Measurements from ENCODE around the gene KCND2. TPM values are rescaled to one million over a fixed set of nuclear protein-coding genes. Genes with fewer than 3 reads are reported as not detected.

The KCND2 gene
- total RNA-seq, 1 donor from 2014 or later, result 1.2 TPM

- no peak overlapping the region for H3K4me3 Mint-ChIP-seq (ENCODE audit: unreplicated experiment)
- no peak for DNase-seq
- peaks cover 1% of the 10 kb centered on the region for H3K27me3 Mint-ChIP-seq (ENCODE audit: unreplicated experiment)
- no peaks in the 10 kb centered on the region for H3K4me1 Mint-ChIP-seq (ENCODE audit: low read depth, unreplicated experiment)
- H3K27ac Mint-ChIP-seq (ENCODE audit: unreplicated experiment), result no peak overlapping the region
- H3K9me3 Mint-ChIP-seq (ENCODE audit: unreplicated experiment), result peaks cover 2% of the 10 kb centered on the region
- no peaks in the 10 kb centered on the region for H3K36me3 Mint-ChIP-seq (ENCODE audit: unreplicated experiment)
- TF ChIP-seq CTCF (IDR thresholded peaks at IDR 0.05; ENCODE audit: partially characterized antibody, unreplicated experiment), result no peak
Measured at GRCh38 chr7:120241973-120242372, 31.0 kb upstream of the KCND2 start.

GRCh38 chr7:120254845-120255244 lies 18.1 kb upstream of the KCND2 start:
- no peak overlapping the region for H3K27ac Mint-ChIP-seq (ENCODE audit: unreplicated experiment)
- no peak for DNase-seq
- H3K4me1 Mint-ChIP-seq (ENCODE audit: low read depth, unreplicated experiment), result no peaks in the 10 kb centered on the region
- H3K27me3 Mint-ChIP-seq (ENCODE audit: unreplicated experiment), result no peaks in the 10 kb centered on the region
- H3K36me3 Mint-ChIP-seq (ENCODE audit: unreplicated experiment), result peaks cover 6% of the 10 kb centered on the region
- H3K9me3 Mint-ChIP-seq (ENCODE audit: unreplicated experiment), result no peaks in the 10 kb centered on the region
- no peak overlapping the region for H3K4me3 Mint-ChIP-seq (ENCODE audit: unreplicated experiment)
- TF ChIP-seq CTCF (IDR thresholded peaks at IDR 0.05; ENCODE audit: partially characterized antibody, unreplicated experiment), result no peak

- no peaks in the 10 kb centered on the region for H3K9me3 Mint-ChIP-seq (ENCODE audit: unreplicated experiment)
- H3K27ac Mint-ChIP-seq (ENCODE audit: unreplicated experiment), result no peak overlapping the region
- DNase-seq, result no peak
- peaks cover 2% of the 10 kb centered on the region for H3K27me3 Mint-ChIP-seq (ENCODE audit: unreplicated experiment)
- H3K36me3 Mint-ChIP-seq (ENCODE audit: unreplicated experiment), result peaks cover 6% of the 10 kb centered on the region
- no peak overlapping the region for H3K4me3 Mint-ChIP-seq (ENCODE audit: unreplicated experiment)
- TF ChIP-seq CTCF (IDR thresholded peaks at IDR 0.05; ENCODE audit: partially characterized antibody, unreplicated experiment), result no peak
- H3K4me1 Mint-ChIP-seq (ENCODE audit: low read depth, unreplicated experiment), result no peaks in the 10 kb centered on the region
Measured at GRCh38 chr7:120256344-120257070, 16.5 kb upstream of the KCND2 start.

- Mint-ChIP-seq H3K4me3 (ENCODE audit: unreplicated experiment) (no peak overlapping the region), H3K9me3 (ENCODE audit: unreplicated experiment) (no peaks in the 10 kb centered on the region), H3K4me1 (ENCODE audit: low read depth, unreplicated experiment) (no peaks in the 10 kb centered on the region), H3K27me3 (ENCODE audit: unreplicated experiment) (peaks cover 2% of the 10 kb centered on the region), H3K36me3 (ENCODE audit: unreplicated experiment) (peaks cover 6% of the 10 kb centered on the region), H3K27ac (ENCODE audit: unreplicated experiment) (no peak overlapping the region)
- no peak for TF ChIP-seq CTCF (IDR thresholded peaks at IDR 0.05; ENCODE audit: partially characterized antibody, unreplicated experiment)
- no peak for DNase-seq
Measured at GRCh38 chr7:120259386-120259785, 13.6 kb upstream of the KCND2 start.

- TF ChIP-seq CTCF (IDR thresholded peaks at IDR 0.05; ENCODE audit: partially characterized antibody, unreplicated experiment), result no peak
- Mint-ChIP-seq H3K4me1 (ENCODE audit: low read depth, unreplicated experiment) (no peaks in the 10 kb centered on the region), H3K36me3 (ENCODE audit: unreplicated experiment) (peaks cover 6% of the 10 kb centered on the region), H3K9me3 (ENCODE audit: unreplicated experiment) (no peaks in the 10 kb centered on the region), H3K27ac (ENCODE audit: unreplicated experiment) (no peak overlapping the region), H3K27me3 (ENCODE audit: unreplicated experiment) (peaks cover 2% of the 10 kb centered on the region), H3K4me3 (ENCODE audit: unreplicated experiment) (no peak overlapping the region)
- no peak for DNase-seq
Measured at GRCh38 chr7:120260111-120260510, 12.9 kb upstream of the KCND2 start.
